HG03066 (cell line): Measurements from ENCODE around the gene FAM156A.
A peak's percentile ranks its signal among the peaks of the same experiment; 100 is the strongest.
"Not testable (repeated sequence)": the region's sequence is repeated elsewhere in the genome, so short reads cannot be mapped to it uniquely, and the experiment has no call there.

Source experiments
- ATAC-seq: cut with Tn5 transposase; IDR thresholded peaks from one replicate; pipeline ENCODE4 v1.9.1; 2021; ENCODE audit warnings: low read depth; ENCODE audit not compliant: unreplicated experiment

The FAM156A gene, protein sequence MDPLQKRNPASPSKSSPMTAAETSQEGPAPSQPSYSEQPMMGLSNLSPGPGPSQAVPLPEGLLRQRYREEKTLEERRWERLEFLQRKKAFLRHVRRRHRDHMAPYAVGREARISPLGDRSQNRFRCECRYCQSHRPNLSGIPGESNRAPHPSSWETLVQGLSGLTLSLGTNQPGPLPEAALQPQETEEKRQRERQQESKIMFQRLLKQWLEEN

DNA sequence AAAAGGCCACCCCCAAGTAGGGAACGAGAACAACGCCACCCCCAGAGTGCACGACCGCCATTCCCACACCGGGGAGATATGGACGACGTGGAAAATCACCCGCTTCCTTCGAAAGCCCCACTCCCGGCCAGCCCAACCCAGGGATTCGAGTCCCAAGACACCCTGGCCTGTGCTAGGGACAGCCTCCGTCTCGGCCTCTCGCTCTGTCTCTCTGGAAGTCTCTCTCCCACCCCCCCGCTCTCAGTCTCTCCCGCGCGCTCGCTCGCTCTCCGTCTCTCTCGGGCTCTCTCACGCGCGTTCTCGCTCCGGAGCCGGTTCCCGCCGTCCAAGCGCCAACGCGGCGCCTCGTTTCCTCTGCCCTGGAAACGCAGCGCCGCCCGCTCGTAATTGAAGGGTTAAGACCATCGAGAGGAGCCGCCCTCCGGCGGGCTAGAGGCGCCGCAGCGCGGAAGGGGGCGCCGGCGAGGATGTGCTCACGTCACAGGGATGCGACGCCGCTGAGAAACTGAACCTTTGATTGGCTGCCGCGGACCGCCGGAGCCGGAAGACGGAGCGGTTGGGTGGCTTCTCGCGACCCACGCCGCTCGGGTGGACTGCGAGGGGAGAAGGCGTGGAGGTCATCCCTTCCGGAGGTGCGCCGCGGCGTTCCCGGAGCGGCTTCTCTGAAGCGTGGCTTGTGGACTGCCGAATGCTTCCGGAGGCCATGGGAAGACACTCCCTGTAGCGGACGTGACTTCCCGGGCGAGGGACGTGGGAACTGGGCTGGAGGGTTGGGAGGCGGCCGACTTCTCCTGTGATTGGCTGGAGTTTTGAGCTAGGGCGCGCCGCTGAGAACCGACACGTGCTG, at the start of gene FAM156A:
TSS of gene FAM156A (minus strand) at position 406 of the 847 bp plus-strand sequence. CDS start 9,930 bp downstream, outside the sequence.
- ATAC-seq = peak; percentile 83

DNA sequence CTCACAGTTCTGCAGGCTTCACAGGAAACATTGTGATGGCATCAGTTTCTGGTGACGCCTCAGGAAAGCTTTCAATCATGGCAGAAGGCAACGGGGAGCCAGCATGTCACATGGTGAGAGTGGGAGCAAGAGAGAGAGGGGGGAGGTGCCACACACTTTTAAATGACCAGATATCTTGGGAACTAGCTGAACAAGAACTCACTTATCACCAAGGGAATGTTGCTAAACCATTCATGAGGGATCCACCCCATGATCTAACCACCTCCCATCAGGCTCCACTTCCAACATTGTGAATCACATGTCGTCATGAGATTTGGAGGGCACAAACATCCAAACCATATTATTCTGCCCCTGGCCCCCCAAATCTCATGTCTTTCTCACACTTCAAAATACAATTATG, 47.0 kb upstream of the FAM156A start:
- no peak for ATAC-seq

DNA sequence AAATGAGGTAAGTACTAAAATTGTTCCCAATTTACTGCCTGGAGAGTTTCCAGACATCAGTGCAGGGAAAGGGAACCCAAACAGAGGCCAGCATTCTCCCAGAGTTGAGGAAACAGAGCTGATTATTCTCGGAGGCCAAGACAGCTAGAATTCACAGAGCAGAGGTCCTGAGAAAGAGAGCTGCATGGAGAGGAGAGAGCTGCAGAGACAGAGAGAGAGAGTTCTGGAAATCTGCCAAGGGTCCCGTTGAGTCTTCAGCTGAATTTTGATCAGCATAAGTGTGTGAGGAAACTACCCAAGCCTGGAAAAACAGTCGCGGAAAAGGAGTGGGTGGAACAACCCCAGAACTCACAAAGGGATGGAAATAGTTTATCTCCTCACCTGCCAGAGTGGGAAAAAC, 46.5 kb upstream of the FAM156A start:
- no peak for ATAC-seq

DNA sequence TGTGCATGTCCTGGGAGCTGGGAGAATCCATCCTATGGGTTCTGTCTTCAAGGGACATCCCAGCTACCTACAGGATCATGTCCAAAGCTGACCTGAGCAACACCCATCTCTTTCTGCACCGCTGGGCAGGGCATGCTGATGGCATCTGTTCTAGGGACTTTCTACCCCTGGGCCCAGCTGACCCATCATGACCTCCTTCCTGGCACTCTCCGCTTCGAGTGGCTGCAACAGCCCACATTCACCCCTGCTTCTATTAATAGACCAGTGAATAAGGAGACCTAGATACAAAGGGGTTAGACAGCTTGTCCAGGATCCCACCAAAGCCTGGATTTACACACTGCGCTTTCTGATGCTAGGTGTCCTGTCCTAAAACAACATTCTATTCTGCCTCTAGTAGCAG, 45.7 kb upstream of the FAM156A start:
- no peak for ATAC-seq

DNA sequence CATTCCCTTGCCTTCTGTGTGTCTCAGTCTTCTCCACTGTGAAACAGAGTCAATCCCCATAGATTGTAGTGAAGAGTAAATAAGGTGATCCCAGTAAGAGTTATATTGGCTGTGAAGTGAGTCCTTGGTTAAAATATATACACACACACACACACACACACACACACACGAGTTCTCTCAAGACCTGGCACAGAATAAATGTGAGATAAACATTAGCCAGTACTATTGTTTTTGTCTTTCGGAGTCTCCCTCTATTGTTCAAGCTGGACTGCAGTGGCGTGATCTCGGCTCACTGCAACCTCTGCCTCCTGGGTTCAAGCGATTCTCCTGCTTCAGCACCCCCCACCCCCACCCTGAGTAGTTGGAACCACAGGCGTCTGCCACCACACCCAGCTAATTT, 44.8 kb upstream of the FAM156A start:
- no peak for ATAC-seq

DNA sequence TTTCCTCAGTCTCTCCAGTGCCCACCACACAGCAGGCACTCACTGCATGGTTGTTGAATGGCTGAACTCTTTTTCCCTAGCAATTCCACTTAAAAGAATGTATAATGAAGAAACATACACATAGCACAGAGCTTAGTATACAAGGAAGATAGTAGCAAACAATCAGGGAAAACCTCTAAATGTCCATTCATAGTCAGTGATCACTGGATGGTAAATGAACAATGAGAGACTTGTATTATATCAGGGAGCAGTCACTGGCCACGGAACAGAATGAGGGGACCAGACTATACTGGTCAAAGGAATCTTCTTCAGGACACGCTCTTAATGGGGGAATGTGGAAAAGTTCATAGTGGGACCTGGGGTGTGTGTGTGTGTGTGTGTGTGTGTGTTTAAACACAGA, 43.6 kb upstream of the FAM156A start:
- ATAC-seq = no peak

DNA sequence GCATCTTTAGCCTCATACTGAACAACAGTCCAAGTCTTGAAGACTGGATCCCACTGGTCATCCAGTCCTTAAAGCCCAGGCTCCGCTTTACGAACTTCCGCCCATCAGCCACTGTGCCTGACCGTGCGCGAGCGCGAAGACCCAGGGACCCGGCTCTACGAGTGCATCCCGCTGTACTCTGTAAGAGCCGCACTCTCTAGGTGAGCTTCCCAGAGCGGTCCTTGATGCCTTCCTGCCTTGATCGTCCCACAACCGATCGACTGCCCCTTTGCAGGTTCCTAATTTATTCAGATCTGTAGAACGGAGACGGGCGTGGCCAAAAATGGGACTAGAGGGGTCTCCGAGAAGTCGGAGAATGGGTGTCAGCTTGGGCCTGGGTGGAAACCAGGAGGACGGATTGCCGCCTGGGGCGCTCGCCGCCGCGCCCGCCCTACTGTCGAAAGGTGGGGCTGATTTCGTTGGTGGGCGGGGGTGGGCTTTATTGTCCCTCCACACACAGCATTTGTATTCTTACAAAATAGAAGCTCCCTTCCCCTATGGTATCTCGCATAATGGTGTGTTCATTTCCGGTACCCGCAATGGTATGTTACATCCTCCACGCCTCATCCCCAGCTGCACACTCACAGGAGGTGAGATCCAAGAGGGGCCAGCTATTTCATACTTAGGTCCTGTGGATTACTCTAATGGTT, 42.3 kb upstream of the FAM156A start:
- ATAC-seq = no peak

DNA sequence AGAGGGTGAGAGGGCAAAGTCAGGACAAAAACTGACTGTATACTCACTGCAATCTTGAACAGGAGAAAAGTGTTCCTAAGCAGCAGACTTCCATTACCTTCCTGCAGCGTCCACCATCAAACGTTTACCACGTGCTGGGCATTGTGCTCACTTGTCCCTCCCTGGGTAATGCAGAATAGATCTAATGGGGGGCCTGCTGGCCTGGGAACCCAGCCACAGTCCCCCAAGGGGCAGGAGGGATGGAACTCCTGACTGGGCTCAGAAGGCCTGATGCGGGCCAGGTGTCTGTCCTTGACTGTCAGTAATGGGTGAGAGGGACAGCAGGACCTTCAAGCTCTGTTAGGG, 37.6 kb upstream of the FAM156A start:
- peak; percentile 7 for ATAC-seq

DNA sequence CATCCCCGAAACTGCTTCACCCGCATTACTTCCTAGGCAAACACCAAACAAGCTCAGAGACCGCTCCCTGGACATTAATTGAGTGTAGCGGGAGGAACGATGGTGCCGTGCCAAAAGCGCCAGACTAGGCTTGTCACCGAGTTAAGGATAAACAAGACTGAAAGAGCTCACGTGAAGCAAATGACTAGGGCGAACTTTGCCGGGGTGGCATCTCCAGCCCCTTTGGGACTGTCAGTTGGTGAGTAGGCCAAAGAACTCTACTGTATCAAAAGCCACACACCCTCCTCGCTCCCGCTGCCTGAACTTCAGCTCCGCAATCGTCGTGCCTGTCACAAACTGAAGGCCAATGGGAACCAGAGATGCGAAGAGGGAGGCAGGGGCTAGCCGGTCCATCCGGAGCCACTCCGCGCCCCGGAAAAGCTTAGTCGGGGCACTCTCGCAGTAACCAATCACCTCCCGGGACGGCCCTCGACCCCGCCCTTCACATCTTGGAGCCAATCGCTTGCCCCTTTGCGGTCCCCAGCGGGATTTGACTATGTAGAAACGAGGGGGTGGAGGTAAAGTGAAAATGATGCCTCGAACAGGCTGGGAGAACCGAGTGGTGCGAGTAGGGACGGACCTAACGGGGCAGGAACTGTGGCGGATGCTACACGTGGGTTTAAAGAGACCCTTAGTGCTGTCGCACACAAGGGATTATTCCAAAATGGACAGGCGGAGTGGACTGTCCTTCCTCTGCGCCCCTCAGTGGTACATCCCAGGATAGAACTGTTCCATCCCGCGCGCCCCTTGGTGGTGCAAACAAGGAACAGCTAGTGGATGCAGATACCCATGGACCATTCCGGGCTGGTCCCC, 37.0 kb upstream of the FAM156A start:
- peak; percentile 98 for ATAC-seq

DNA sequence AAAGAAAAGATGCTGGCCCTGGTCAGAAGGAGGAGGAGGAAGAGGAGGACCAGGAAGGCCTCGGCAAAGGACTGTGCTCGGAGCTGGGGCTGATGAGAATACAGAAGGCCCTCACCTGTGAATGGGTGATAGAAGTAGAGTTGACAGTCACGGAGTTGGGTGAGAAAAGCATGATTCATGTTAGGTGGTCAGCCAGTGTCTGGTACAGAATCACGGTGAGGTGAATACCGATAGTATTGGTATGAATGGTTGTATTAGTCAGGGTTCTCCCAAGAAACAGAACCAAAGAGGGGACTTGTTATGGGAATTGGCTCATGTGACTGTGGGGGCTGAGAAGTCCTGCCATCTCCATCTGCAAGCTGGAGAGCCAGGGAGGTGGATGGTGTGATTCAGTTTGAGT, 32.5 kb upstream of the FAM156A start:
- no peak for ATAC-seq

DNA sequence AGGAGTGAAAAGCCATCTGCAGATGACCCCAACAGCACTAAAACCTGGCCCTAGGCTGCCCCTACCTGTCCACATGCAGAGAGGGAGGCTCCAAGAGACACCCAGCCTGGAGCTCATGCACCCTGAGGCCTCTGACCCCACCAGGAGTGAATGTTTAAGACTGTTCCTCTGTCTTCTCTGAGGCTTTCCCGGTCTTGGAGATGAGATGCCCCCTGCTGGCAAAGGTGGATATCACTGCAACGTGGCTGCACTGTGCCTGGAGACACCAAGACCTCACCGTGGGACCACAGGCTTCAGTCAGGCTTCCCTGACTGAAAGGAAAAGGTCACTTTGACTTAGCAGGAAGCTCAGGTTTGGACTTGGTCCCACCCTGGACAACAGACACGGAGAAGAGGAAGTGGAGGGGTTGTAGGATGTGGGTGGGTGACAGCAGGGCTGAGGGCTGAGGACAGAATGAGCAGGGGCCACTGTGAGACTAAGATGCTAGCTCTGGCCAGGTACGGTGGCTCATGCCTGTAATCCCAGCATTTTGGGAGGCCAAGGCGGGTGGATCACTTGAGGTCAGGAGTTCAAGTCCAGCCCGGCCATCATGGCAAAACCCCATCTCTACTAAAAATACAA, 31.8 kb upstream of the FAM156A start:
- ATAC-seq = peak; percentile 83

DNA sequence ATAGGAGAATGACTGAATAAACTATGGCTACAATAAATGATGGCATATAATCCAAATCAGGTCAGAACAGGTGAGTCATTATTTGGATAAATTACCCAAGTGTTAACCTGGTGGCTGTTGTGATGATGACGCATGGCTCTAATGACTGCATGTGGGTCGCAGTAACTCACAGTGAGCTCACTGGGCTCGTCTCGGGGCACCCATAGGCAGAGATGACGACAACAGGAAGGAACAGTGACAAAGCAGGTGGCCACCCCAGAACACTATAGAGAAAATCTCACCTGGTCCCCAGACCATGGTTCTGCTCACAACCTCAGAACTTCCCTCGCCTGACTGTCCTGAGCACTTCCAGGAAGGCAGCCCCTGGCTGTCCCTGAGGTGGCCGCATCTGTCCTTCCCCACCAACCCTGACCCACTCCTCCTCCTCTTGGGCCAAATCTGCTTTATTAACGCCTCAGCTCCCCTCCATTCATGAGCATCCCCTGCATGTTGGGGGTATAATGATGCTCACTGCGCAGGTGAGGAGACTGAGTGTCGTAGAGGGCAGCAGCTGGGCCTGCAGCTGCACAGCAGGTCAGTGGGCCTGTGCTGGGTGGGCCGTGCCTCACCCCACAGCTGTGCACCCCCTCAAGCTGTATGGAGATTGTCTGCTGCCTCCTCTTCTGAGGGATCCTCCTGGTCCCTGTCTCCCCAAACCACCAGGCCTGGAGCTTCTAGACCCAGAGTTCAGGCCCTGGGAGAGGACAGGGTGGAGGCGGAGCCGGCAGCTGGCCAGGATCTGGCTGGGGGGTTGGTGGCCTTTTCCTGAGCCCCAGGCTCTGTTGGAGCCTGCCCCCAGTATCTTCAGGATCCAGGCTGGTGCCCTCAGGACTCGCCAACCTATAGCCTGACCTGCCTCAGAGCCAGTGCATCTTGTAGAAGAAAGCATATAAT, 30.9 kb upstream of the FAM156A start:
- ATAC-seq = no peak

DNA sequence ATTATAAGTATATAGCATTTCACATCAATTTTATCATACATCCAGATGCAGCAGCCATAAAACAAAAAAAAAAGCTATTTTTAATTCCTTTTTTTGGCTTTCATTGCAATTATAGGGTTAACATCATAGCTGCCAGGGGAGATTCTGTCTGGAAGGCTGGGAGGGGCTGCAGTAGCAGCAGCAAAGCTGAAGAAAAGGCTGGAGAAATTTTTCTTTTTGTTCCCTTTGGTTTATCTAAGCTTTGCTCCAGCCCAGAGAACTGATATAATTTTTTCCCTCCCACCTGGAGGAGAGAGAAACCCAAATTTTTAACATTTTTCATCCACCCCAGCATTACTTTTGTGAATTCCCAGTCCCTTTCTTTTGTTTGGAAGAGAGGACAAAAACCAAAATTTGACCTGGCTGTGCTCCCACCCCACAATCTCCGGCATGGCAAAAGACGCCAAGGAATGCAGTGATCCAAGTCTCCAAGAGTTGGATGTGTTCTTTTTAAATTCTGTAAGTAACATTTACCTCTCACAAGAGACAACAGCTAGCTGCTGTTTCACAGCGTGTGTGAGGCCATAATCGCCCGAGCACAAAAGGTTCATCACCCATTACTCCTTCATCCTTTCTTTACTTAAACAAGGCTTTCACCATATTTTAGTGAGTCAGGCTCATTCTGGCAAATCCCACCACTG, 25.1 kb upstream of the FAM156A start:
- no peak for ATAC-seq

DNA sequence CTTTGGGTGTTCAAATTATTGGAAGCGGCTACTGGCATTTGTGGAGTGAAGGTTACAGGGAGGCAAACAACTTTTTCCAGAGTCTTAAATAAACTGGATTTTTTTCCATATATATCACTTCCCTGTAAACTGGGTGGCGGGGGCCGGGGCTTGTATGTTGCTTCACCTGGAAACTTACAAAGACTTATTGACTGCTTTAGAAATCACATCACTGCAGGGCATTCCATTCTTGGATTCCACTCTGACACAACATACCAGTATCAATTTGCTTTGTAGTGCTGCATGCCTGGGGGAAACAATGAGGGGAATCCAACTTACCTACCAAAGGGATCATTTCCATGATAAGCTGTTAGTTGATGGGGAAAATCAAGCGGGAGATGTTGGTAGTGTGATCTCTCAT, 21.7 kb upstream of the FAM156A start:
- ATAC-seq = no peak

DNA sequence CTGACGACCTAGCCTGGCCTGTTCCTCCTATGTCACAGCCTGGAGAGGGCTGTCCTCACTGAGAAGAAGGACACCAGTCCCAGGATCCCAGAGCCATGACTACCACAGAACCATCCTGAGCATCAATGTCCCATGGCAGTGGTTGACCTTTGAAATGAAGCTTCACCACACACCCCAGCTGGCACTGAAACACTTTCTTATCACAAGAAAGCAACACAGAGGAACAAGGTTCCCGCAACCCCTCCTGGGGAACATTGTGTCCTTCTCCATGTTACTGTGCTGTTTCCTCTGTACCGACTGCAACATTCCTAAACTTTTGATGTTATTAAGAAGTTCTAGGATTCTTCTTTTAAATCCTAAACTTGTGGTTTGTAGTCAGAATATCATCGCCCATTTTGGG, 21.2 kb upstream of the FAM156A start:
- ATAC-seq = no peak

DNA sequence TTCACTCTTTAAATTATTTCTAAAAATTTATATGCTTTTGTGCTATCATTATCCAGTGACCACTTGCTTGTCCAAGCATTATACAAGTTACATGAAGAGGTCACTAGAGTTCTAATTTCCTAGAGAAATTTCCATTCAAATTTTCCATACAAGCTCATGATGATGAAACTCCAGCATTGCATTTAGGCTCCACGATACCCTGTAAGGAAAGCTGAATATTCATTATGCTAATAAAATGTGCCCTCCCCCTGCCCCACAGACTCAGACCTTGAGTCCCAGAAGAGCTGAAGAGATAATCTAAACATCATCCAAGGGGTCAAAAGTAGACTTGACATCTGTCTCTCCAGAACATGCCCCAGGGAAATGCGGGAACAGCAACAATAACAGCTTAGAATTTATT, 19.6 kb upstream of the FAM156A start:
- no peak for ATAC-seq

DNA sequence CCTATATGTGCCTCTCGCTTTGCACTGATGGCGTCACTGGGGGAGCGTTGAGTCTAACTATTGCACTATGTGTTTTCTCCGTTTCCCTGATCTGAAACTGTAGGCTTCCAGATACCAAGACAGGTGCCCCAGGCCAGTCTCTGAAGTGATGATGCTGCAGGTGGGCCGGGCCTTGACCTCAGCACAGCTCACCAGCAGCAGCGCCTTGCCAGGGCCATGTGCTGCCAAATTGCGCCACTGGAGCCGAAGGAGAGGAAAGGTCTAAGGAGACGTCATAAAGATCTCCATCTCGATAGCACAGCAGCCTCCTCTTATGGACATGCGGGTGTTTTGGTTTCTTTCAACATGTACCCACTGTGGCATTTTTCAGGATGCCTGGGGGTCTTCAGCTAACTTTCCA, 17.3 kb upstream of the FAM156A start:
- not testable (repeated sequence) for ATAC-seq

DNA sequence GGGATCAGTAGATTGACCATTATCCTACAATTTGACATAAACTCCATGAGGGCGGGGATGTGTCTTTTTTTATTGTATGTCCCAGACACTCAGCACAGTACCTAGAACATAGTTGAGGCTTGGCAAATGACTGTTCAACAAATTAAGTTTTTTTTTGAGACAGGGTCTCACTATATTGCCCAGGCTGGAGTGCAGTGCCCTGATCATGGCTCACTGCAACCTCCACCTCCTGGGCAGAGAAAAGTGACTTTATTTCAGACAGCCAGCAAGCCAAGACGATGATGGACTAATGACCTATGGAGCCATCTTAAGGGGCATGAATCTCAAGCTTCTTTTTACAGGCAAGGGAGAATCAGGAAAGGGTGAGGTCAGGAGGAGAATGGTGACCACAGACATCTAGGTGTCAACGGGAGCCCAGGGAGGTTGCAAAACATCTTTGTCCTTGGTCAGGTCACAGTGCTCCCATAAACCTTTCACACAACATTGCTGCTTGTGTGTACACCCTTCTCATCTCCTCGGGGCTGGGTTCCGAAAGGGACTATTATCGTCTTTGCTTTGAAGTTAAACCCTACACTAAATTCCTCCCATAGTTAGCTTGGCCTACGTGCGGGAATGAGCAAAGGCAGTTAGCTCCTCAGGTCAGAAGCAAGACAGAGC, 16.1 kb upstream of the FAM156A start:
- not testable (repeated sequence) for ATAC-seq
